ENCODE results near the gene NUFIP1.
"Not testable (repeated sequence)": the region's sequence is repeated elsewhere in the genome, so short reads cannot be mapped to it uniquely, and the experiment has no call there.

The NUFIP1 gene

DNA sequence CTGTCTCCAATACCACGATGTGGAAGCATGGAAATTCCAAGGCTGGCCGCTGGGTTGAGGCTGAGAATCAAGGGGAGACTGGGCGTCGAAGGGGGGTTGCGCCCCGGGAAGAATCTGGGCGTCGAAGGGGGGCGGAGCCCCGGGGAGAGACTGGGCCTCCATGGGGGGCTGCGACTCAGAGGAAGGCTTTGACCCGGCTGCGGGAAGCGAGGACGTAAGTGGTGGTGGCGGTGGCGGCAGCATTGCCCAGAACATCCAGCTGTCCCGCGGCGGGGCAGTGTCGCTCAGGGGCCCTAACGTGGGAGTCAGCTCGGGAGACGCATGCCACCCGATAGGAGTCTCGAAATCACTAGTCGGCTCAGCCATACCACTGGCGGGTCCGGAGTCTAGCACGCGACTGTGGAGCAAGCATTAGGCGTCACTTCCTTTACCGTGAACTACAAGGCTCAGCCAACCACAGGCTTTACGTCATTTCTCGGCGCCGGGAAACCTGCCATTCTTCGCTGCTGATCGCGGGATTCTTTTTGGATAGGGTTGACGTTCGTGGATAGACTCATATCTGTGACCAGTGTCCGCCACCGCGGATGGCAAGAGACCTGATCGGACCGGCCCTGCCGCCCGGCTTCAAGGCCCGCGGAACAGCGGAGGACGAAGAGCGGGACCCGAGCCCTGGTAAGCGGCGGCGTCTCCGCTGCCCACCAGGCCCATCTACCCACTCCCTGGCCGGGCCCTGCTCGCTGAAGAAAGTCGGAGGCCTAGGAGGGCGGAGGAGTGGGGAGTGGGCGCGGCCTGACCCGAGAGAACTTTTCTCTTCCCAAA lies at the start of gene NUFIP1, which contains the start of gene GPALPP1:
Gene NUFIP1, minus strand, starts transcription at position 401 of the 819 bp plus-strand sequence. Its CDS starts 35 bp downstream, at position 366.
Gene GPALPP1, plus strand, starts transcription at position 468 of the 819 bp plus-strand sequence. Its CDS starts 117 bp downstream, at position 585.
- DNase-seq (ENCODE audit: low spot score), result peak; percentile 93

DNA sequence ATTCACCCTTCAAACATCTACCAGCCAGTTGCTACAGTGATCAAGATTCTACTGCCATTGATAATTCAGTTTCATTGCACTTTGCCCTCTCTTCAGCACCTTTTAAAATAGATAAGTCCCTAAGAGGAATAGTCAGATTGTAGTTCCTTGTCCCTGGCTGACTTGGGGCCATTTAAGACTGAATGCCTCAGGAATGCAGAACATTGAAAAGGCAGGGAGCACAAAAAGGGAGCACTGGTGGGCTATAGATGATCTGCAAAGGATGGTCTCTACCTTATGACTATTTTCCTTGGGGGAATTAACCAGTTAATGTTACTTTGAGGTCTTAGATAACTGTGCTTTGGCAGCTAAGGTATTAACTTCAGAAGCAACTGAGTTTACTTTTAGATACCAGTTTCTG lies 46.9 kb upstream of the NUFIP1 start:
- no peak for DNase-seq (ENCODE audit: low spot score)

DNA sequence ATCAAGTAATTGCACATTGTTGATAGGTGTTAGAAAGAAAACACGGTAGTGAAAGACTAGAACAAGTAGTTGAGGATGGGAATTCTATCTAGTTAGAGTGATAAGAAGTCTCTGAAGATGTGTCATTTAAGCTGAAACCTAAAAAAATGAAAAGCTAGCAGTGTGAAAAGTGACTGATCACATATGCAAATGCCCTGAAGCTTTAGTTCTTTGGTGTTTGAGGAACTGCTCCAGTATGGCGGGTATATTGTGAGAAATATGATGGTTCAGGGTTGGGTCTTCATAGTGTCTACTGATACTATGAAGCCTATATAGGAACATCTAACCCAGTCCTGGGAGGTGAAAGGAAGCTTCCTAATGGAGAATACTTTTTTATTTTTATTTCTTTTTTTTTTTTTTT lies 45.1 kb upstream of the NUFIP1 start:
- DNase-seq (ENCODE audit: low spot score), result no peak

DNA sequence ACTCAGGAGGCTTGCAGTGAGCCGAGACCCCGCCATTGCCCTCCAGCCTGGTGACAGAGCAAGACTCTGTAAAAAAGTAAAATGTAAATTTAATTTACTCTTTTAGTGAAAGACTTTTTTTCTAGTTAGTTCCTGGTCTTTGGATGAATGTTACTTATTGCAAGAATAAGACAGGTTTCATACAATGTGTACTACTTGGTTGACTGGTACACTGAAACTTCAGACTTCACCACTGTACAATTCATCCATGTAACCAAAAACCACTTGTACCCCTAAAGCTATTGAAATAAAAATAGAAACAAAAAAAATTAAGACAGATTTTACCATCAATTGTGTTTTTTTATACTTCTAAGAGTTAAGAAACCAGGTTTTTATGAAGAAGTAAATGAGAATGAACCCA lies 35.6 kb upstream of the NUFIP1 start:
- no peak for DNase-seq (ENCODE audit: low spot score)

DNA sequence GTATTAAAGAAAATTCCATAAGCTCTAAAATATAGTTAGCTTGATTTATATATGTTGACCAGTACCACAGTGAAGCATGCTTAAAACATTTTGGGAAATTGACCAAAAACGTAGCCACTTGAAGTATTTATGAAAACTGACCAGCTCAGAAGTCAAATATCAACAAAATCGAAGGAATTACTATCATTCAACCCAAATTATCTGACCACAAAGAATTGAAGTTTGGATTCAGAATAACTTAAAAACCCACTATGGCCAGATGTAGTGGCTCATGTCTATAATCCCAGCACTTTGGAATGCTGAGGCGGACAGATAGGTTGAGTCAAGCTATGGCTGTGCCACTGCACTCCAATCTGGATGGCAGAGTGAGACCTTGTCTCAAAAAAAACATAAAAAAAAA lies 32.0 kb upstream of the NUFIP1 start:
- no peak for DNase-seq (ENCODE audit: low spot score)

DNA sequence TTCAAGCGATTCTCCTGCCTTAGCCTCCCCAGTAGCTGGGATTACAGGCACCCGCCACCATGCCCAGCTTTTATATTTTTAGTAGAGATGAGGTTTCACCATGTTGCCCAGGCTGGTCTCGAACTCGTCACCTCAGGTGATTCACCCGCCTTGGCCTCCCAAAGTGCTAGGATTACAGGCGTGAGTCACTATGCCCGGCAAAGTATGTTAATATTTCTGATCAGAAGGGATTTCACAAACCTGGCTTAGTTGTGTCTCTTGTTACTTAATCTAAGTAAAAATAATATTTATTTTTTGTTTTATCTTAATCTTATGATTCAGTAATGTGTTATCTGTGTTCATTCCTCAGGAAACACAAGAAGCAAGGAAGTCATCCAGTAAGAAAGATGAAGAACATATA lies 30.7 kb upstream of the NUFIP1 start:
- not testable (repeated sequence) for DNase-seq (ENCODE audit: low spot score)

DNA sequence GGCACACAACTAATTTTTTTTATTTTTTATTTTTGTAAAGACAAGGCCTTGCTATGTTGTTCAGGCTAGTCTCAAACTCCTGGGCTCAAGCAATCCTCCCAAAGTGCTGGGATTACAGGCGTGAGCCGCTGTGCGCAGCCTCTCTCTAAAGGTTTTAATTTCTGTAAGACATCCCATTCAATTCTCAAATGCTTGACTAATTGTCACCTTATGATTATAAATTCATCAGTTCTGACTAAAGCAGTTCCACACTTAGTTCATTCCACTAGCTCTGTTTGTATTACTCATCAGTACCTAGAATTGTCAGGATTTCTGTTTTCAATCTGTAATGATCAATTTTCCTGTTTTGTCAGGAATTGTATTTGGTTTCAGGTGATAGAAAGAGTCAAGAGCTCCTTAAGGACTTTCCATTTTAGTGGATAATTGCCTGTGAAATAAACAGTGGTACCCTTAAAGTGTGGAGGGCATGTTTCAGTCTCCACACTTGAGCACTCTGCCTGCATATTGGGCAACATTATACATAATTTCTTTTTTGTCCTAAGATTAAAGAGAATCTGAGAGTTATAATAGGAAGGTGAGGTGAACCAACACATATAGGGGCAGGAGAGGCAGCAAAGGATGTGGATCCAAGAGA lies 27.6 kb upstream of the NUFIP1 start:
- no peak for DNase-seq (ENCODE audit: low spot score)

DNA sequence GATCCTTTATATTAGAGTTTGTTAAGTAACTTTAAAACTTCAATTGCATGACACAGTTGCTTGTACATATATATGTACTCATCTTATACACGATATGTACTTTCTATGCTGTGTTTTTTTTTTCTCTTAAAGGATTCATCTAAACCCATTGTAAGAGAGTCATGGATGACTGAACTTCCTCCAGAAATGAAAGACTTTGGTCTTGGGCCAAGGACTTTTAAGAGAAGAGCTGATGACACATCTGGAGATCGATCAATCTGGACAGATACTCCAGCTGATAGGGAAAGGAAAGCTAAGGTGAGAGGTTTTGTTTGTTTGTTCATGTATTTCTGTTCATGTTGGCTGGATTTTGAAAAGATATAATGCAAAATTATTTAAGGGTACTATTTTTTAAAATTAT lies 26.0 kb upstream of the NUFIP1 start:
- DNase-seq (ENCODE audit: low spot score), result no peak

DNA sequence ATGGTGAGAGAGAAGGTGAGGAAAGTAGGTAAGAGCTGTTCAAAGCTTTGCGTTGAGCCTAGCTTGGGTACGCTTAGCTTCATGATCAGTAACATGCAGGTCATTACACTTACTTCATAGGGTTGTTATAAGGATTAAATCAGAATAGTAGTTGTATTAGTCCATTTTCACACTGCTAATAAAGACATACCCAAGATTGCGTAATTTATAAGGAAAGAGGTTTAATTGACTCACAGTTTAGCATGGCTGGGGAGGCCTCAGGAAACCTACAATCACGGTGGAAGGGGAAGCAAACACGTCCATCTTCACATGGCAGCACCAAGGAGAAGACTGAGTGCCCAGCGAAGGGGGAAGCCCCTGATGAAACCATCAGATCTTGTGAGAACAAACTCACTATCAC lies 21.9 kb upstream of the NUFIP1 start:
- DNase-seq (ENCODE audit: low spot score), result no peak

DNA sequence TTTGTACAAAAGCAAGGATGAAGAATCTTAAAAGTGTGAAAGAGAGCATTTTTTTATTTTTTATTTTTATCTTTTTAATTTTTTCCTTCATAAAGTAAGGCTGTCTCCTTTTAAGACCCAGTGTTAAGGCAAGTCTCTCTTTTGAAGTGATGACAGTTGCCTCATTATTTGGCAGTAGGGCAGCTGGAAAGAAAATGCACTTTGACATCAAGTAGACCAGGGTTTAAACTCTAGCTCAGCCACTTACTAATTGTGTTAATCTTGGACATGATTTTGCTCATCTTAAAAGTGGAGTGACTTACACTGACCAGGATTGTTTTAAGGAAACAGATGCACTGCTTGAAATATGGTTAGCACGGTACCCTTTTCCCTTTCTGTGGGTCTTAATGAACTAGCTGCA lies 18.6 kb upstream of the NUFIP1 start:
- no peak for DNase-seq (ENCODE audit: low spot score)

DNA sequence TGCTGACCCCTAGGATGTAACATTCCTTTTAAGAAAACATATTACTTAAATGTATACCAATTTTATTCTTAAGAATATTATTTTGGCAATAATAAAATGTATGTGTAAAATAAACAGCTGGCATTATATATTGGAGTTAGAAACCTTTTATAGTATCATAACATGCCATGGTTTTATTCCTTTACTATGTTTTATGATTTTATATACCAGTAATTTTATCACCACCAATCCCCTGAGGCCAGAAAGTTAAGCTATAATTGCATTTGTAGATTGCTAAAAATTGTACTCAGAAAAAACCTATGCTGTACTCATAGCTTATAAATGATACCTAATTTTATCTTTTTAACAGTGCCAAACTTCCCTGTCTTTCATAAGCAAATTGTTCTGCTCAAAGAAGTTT lies 18.0 kb upstream of the NUFIP1 start:
- DNase-seq (ENCODE audit: low spot score), result no peak

DNA sequence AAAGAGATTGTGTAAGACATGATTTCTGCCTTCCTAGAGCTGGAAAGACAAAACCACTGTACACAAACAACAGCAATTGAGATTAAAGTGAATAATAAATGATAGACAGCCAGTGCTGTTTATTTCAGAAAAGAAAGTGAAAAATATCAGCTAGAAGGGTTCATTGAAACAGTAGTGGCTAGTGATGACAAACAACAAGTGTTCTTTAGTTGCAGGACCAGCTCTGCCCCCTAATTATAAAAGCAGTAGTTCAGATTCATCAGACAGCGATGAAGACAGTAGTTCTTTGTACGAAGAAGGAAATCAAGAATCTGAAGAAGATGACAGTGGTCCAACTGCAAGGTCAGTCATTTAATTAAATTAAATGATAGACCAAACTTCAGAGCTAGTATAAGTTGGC lies 14.8 kb upstream of the NUFIP1 start:
- DNase-seq (ENCODE audit: low spot score), result no peak

DNA sequence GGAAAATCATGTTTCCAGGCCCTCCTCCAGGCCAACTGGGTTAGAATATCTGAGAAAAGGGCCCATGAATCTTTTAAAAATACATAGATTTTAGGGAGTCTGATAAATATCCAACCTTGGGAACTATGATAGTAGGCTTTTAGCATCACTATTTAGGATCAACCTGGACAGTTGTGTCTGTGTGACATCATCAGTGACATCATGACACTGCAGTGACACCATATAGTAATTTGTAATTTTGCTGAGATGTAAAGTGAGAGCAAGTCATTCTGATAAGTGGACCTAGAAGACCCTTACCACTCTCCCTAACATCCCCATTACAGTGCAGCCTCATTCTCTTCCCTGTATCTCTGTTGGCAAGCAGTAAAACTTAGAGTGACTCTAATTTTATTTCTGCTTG lies 14.1 kb upstream of the NUFIP1 start:
- no peak for DNase-seq (ENCODE audit: low spot score)

DNA sequence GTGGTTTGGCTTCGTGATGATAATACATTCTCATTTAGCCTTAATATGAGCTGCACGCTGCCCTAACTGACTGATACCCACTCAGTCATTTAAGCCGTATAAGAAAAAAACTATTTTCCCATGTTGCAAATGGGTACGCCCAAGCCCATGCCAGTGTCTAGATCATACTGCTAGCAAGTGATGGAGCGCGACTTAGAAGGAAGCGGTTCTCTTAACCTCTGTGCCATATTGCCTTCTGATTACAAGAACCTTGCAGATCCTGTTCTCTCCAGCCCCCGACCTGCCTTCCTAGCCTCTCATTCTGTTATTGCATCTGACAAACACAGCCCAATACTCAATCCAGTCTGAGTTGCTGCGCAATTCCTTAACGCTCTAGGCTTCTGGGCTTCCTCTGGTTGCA lies 670 bp upstream of the NUFIP1 start:
- peak; percentile 21 for DNase-seq (ENCODE audit: low spot score)

DNA sequence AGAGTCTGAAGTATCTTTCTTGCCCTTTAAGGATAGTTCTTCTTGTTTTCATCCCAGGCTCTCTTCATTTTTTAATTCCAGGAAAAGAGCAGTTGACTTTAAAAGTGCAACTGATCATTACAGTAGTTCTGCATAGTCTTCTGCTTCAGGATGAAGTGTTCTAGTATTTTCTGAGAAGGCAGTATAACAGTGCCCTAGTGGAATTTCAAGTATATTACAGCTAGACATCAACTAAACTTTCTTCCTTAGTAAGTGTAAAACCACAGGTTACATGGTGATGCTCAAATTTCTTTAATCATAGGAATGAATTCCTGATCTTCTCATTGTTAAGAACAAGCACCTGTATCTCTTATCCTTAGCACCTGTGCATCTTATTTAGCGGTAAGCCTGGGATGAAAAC lies 10.9 kb downstream of the NUFIP1 start:
- no peak for DNase-seq (ENCODE audit: low spot score)

DNA sequence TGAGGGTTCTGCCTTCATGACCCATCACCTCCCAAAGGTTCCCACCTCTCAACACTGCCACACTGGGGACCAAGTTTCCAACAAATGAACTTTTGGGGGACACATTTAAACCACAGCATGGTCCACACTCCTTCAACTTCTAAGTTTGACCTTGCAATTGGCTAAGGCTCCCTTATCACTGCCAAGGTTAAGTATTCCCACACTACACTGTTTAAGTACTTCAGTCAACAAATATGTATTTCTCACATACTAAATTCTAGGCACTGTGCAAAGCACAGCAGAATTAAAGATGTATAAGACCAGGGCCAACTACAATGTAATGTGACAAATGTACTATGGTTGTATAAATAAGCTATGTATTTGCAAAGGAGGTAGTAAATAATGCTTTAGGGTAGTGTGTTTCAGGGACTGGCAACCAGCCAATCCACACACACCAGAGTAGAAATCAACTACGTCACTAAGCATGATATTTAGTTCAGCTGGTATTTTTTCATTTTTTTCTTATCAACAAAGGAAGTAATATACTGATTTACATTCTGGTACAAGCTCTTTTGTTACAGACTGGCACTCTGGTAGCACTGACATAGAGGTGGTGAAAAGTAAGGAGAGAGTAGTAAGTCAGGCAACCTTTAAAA lies 12.2 kb downstream of the NUFIP1 start:
- no peak for DNase-seq (ENCODE audit: low spot score)

DNA sequence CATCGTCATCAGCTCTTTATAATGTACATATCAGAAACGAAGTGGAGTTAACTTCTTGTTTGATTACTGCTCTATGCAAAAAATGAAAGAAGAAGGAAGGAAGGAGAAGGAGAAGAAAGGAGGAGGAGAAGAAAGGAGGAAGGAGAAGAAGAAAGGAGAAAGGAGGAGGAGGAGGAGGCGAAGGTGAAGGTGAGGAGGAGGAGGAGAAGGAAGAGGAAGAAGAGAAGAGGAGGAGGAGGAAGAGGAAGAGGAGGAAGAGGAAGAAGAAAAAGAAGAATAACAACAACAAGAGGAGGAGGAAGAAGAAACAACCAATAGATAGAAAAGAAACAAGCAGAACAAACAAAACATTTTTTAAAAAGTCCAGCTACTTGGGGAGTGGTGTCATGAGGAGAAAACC lies 13.1 kb downstream of the NUFIP1 start:
- no peak for DNase-seq (ENCODE audit: low spot score)

DNA sequence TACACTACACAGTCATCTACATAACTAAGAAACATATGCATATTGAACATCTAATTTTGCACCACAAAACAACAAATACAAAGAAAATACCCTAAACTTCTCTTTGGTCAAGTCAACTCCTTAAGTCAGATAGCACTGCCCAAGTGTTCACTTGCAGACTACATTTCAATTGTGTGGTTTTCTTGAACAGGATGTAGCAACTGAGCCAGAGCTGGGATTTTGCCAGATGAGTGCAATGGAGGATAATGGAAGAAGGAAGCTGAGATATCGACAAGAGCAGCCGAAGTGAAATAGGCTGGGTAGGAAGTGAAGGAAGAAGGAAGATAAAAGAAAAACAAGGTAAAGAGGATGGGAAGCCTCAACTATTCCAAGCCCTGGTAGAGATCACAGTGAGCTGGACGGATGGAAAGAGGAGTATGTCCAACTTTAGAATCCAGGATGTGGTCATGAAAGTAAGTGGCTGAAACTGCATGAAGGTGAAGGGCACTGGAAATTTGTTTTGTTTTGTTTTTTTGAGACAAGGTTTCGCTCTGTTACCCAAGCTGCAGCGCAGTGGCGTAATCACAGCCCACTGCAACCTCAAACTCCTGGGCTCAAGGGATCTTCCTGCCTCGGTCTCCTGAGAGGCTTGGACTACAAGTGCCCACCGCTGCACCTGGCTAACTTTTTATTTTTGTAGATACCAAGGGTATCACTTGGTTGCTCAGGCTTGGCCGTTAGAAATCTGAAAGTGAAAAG lies 15.0 kb downstream of the NUFIP1 start:
- no peak for DNase-seq (ENCODE audit: low spot score)

DNA sequence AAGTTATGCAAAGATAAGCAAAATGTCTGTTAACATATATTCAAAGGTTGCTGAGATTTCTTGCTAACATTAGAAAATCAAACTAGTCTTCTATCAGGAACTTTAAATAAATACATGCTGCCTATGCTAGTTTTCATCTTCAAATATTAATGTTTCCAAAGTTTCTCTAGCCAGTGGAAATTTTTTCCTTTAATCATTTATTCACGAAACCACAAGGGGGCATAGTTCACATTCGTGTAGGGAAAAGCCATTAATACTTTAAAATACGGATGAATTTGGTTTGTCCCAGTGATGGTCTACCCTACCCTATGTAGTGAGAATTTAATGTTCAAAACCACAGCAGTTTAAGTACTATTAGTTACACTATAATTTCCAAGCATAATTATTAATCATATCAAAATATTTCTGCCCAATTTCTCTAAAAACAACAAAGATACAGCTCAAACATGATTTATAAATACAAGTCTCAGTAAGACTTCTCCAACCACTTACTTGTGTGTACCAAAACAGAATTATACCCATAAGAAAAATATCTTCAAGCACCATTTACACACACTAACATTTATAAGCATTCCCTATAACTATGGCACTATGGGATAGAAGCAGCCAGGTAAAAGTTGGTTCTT lies 16.2 kb downstream of the NUFIP1 start:
- DNase-seq (ENCODE audit: low spot score), result no peak

DNA sequence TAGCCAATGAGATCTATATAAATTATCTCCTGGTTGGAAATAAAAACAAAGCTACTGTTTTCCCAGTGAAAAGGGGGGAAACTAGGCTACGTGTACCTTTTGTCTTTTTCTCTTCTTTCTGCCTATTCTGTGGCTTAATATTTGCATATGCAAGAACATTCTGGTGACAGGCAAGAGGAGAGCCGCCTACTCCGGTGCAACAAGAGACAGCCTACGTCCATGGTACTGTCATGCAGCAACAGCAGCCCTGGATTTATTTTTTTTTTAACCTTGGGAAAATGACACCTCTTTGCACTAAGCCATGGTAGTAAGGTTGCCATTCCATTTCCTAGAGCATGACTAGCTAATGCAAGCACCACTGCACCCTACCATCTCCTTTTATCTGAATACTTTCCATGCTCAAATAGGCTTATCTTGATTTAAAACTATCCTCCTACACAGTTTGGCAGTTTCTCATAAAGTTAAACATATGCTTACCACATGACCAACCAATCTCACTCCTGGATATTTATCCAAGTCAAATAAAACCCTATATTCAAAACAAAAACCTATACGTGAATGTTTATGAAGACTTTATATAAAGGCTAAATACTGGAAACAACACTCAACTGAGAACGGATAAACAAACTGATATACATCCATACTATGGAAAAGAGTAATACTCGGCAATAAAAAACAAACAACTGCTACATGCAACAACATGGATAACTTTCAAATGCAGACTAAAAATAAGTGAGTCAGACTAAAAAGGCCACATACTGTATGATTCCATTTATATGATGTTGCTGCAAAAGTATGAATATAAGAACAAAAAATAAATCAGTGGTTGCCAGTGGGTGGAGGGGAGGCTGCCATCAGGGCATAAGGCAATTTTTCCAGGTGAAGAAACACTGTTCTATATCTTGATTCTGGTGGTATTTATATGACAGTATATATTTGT lies 17.3 kb downstream of the NUFIP1 start:
- DNase-seq (ENCODE audit: low spot score), result no peak

All from germinal center (tissue), 1 donor.